A549 treated with Hydrocortisone at 1 μM for 4 hours (cell line): ENCODE data around the gene EIF2S3. TPM values are rescaled to one million over a fixed set of nuclear protein-coding genes. Genes with fewer than 3 reads are reported as not detected.

ENCODE experiments used
- total RNA-seq: library from RNA; stranded (reverse); fragments of 200-300 nt; extraction: Qiagen RNA extraction; gene quantifications from 5 replicates; pipeline ENCODE4 v1.2.3, GENCODE V29; 2022

The EIF2S3 gene
- 118 to 207 TPM (median 131 TPM) in 5 replicates for total RNA-seq

DNA sequence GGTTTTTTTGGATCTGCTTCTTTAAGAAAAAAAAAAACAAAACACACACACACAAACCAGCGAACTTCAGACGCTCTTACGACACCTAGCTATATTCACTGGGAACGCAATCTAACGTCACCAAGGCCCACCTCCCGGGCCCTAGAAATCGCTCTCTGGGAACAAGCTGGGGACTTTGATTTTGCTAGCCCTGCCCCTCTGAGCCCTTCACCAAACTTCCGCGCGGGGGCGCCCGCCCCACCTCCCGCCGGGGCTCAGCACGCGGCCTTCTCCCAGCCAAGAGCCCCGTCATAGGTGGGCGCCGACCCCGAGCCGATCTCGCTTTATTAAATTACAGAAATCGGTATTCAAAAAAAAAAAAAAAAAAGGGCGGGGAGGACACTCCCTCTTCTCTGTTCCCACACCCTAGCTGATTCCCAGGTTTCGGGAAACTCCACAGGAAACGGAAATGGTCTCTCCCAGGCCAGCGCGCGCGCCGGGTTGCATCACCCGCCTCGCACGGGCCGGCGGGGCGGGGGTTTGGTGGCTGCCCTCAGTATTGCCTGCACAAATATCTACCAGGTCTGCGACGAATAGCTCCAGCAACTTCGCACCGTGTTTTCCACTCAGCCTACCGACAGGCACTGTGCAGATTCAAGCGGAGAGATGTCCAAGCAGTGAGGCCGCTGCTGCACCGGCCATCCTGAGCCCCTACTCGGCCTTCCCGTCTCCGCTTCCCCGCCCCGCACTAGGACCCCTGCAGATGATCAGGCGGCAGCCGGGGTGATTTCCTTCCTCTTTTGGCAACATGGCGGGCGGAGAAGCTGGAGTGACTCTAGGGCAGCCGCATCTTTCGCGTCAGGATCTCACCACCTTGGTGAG, at the start of gene EIF2S3:
TSS of gene EIF2S3 (plus strand) at position 775 of the 861 bp plus-strand sequence. CDS start at position 788, 13 bp downstream.

DNA sequence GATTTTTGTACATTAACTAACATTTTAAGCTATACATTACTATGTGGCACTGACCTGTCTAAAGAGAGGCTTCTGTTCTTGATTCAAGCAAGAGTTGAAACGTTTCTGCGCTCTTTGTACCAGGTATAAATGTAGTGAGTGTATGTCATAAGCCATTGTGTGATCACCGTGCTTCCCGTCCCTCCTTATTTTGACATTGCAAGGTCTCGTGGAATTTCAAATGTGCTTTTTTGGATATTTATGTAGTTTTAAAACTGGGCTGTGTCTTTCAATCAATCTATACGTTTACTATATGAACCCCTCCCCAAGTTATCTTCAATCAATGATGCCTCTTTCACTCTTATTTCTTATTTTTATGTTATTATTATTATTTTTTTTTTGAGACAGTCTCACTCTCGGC, 27.7 kb upstream of the EIF2S3 start, which contains the start of gene KLHL15:
TSS of gene KLHL15 (minus strand) at position 101 of the 400 bp plus-strand sequence. CDS start 20,493 bp downstream, outside the sequence.

Other genes starting within 250 kb of the EIF2S3 start
- 30.4 to 30.9 TPM (median 30.6 TPM) in 5 replicates for gene APOO, start 147.0 kb upstream of the EIF2S3 start, total RNA-seq
- gene CXorf58, start 146.9 kb upstream of the EIF2S3 start, total RNA-seq: 0.06 to 0.07 TPM (median 0.07 TPM) in 4 of 5 replicates, not detected in the other
- 3.1 to 4.4 TPM (median 3.5 TPM) in 5 replicates for gene KLHL15, start 27.8 kb upstream of the EIF2S3 start, total RNA-seq
- 7.1 to 10.6 TPM (median 8.7 TPM) in 5 replicates for gene ZFX, start 94.8 kb downstream of the EIF2S3 start, total RNA-seq